Skin of body (tissue), 2 donors: ENCODE results near the gene RNU6-1. TPM values are rescaled to one million over a fixed set of nuclear protein-coding genes. Genes with fewer than 3 reads are reported as not detected.

ENCODE experiments used
- DNase-seq: peaks from one replicate; lab custom pipeline; 2025; lab: John Stamatoyannopoulos, UW
- total RNA-seq: library from RNA; depleted of rRNA; stranded (reverse); fragments of >200 nt; gene quantifications from one replicate; pipeline ENCODE4 v1.2.3, GENCODE V29; 2014

RNU6-1 gene
- total RNA-seq, 1 donor from 2014 or later = not detected

- DNase-seq = no peak
These were observed 19.6 kb upstream of the RNU6-1 start for GRCh38 chr15:67859331-67859946.

GRCh38 chr15:67857220-67857619 lies 17.4 kb upstream of the RNU6-1 start:
- no peak for DNase-seq

GRCh38 chr15:67855842-67856241 lies 16.0 kb upstream of the RNU6-1 start:
- DNase-seq = no peak

- DNase-seq = no peak
These were observed 14.5 kb upstream of the RNU6-1 start for GRCh38 chr15:67854358-67854757.

GRCh38 chr15:67853454-67853853 lies 13.6 kb upstream of the RNU6-1 start:
- DNase-seq = no peak

GRCh38 chr15:67852418-67852817 lies 12.6 kb upstream of the RNU6-1 start:
- DNase-seq = no peak

GRCh38 chr15:67850994-67851571 lies 11.2 kb upstream of the RNU6-1 start:
- no peak for DNase-seq

- no peak for DNase-seq
These were observed 10.5 kb upstream of the RNU6-1 start for GRCh38 chr15:67850336-67850735.

GRCh38 chr15:67849538-67849937 lies 9.7 kb upstream of the RNU6-1 start:
- no peak for DNase-seq

GRCh38 chr15:67845974-67846373 lies 6.1 kb upstream of the RNU6-1 start:
- no peak for DNase-seq

GRCh38 chr15:67843571-67844387 lies 3.9 kb upstream of the RNU6-1 start:
- DNase-seq = peak; percentile 17

GRCh38 chr15:67843092-67843501 lies 3.3 kb upstream of the RNU6-1 start:
- no peak for DNase-seq

- DNase-seq = no peak
These were observed 1.6 kb upstream of the RNU6-1 start for GRCh38 chr15:67841513-67841762.

GRCh38 chr15:67840749-67841512 lies 1.1 kb upstream of the RNU6-1 start:
- DNase-seq = peak; percentile 68

- DNase-seq = peak; percentile 78
These were observed 331 bp downstream of the RNU6-1 start for GRCh38 chr15:67839499-67839928.

- DNase-seq = no peak
These were observed 984 bp downstream of the RNU6-1 start for GRCh38 chr15:67838789-67839332.

- DNase-seq = no peak
These were observed 2.9 kb downstream of the RNU6-1 start for GRCh38 chr15:67836955-67837354.

- peak; percentile 46 for DNase-seq
These were observed 3.4 kb downstream of the RNU6-1 start for GRCh38 chr15:67836477-67836876.

GRCh38 chr15:67836134-67836455 lies 3.8 kb downstream of the RNU6-1 start:
- no peak for DNase-seq

GRCh38 chr15:67835297-67836133 lies 4.3 kb downstream of the RNU6-1 start:
- no peak for DNase-seq
